Measurements from ENCODE around the gene SEL1L.
"Not testable (repeated sequence)": the region's sequence is repeated elsewhere in the genome, so short reads cannot be mapped to it uniquely, and the experiment has no call there.

SEL1L gene

DNA sequence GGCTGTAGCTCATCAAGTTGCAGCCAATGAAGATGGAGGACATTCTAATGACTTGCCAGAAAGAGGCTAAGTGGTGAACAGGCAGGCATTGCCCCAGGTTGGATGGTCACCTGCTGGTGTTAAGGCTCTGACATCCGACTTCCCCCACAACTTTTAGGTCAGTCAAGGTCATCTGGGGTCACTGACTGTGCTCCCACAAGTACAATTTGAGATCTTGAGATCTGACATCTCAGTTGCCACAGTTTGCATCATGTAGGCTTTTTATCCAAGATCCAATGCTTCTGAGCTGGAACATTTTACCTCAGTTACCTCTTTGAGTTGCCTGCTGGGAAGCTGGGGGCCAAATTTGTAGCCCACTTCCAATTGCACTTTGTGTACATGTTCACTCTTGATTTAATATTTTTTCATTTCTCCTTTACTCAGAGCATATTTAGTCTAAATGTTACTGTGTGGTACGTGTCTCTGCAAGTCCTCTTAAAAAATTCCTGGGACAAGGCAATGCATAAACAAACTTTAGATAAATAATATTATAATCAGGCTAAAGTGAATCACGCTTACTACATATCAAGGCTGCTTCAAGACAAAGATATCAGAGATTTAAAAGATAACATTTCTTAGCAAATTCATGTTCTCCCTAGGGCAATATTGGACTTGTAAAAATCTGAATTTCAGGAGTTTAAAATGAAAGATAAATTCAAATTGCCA is 61.4 kb downstream of the SEL1L start:
- DNase-seq: no peak

- no peak for DNase-seq
Observed at GRCh38 chr14:81471062-81471461, 62.6 kb downstream of the SEL1L start.

- not testable (repeated sequence) for DNase-seq
Observed at GRCh38 chr14:81470557-81470826, 63.2 kb downstream of the SEL1L start.

DNA sequence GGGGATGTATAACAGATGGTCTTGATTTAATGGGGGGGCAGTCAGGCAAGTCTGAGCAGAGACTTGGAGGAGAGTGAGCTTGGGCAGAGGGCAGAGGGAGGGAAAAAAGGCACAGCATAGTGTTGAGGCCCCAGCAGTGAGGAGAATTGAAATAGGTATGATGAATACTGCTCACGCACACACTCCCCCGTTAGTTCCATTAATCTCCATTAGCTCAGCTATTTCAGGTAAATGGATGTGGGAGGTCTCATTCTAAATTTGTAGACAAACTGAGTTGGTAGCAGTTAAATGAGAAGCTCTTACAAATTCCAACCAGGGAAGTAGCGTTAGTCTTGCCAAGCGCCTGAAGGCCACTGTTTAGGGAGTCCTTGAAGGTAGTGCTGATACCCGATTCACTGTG is 66.8 kb downstream of the SEL1L start:
- no peak for DNase-seq

DNA sequence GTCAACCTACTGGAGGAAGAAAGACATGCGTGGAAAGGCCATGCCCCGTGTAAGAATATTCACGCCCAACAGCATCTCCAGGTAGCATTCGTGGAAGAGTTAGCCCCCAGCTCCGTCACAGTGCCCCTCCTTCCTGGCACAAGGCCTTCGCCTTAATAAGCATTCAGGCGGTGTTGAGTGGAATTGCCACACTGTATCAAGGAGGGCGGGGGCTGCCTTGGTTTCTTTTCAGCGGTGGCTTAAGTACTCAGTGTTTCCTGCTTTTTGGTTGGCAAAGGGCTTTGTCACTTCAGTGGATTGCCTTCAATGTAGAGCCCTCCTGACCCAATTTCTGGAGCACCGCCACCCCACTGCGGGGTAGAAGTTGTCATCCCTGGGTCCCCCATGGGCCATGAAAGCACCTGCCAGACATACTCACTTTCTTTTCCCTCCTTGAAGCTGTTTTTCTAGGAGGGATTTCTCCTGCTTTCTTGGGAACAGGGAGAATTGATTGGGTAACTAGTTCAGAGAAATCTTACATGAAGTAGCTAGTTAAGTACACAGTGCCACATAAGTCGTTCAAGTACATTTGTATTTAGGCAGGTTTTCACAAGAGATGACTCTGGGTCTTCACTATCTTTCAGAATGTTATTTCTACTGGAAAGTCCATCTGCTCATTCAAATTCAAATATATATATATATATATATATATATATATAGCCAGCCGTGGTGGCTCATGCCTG is 68.0 kb downstream of the SEL1L start:
- DNase-seq: no peak

- DNase-seq: not testable (repeated sequence)
Observed at GRCh38 chr14:81465003-81465392, 68.7 kb downstream of the SEL1L start.

DNA sequence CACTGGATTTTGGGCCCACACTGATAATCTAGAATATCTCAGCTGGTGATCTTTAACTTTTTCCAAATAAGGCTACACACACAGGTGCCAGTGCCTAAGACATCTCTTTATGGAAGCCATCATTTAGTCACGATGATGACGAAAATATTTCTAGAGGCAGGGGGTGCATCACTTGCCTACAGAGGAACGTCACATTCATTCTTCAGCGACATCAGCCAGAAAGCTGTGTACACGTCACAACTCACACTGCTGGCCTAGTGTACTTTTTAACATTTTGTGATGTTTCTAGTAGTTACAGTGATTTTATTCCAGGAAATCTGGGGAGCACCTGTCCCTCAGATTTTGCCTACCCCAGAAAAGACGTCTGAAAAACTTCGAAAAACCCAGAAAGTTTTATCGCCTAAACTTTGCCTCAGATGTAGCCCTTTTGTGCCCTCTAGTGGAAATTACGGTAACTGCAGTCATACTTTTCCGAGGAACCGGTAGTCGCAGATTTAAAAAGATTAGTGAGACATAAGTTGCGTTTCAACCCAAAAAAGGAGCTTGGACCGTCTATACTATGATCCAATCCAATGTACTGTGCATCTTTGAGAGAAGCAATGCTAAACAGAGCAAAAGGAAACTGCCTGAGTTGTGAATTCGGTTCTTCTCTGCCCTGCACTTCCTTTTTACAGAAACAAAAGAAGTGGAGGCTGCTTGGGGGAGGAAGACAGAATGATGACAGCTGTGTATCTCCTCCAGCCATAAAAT is 69.2 kb downstream of the SEL1L start:
- peak; percentile 19 for DNase-seq

GRCh38 chr14:81462356-81462755 is 71.3 kb downstream of the SEL1L start:
- DNase-seq: not testable (repeated sequence)

GRCh38 chr14:81459912-81460311 is 73.7 kb downstream of the SEL1L start:
- DNase-seq: no peak

GRCh38 chr14:81458352-81458751 is 75.3 kb downstream of the SEL1L start:
- no peak for DNase-seq

DNA sequence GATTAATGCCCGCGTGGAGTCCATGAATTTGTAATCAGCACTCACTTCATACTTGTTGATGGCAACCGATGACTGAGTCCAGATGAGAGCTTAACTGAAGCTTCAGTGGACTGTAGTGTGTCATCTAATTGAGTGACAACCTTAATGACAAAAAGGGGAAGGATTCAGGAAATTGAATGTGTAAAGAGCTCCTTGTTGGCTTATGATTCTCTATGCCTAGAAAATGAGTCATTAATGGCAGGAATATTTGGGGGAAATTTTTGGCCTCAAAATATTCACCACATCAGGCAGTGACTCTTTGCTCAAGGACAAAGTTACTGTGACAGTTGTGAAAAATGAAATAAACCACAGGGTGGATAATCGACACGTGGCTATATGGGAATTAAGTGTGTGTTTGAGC is 78.3 kb downstream of the SEL1L start:
- no peak for DNase-seq

DNA sequence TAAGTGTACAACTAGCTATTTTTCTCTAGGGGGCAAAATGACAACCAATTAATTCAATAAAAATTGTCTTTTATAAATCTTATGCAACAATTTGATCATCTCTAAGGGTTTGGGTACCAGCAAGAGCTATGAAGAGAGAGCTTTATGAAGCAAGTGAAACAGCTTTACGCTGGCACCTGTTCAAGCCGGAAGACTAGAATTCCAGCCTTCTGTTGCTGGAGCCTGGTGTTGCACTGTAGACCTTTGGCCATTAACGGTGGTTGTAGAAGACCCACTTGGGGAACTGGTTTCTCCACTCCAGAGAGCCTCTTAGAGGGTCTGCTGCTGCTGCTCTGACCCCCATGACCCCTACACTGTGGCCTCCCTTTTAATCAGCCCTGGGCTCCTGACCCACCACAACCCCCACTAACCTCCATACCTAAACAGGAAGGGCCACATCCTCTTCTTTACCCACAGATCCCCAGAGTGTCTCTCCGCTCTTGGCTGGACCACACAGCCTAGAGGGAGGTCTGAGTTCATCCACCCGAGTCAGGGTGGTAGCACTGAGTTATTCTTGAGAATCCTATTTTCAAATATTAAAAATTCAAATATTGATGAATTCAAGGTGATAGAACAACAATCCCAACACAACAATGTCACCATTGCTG is 79.0 kb downstream of the SEL1L start:
- DNase-seq: no peak

- DNase-seq: peak; percentile 31
Observed at GRCh38 chr14:81453166-81453766, 80.4 kb downstream of the SEL1L start.

DNA sequence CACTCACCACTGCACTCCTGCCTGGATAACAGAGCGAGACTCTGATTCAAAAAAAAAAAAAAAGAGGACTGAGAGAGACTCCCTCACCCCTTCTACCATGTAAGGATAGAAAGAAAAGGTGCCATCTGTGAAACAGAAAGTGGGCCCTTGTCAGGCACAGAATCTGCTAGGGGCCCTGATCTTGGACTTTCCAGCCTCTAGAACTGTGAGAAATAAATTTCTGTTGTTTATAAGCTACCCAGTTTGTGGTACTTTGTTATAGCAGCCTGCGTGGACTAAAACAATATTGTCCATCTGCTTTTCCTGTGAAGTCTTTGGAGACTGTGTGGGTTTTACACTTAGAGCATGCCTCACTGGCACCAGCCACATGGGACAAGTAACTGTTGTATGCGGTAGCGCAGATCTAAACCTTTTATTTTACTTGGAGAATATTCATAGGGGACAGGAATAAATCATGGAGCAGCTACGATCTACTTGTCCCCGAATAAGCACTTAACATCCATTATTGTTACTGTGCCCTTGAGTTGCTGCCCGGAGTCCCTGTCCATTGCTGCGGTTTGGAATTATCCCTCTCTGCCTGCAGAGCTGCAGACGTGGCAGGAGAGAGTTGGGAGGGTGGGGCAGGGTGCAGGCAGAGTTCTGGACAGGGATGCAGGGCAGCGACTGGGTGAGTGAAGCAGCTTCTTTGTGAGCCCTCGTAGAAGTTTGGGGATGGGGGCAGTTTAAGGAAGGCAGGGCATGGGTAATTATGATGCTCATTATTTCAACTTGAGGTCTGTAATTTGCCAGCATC is 81.1 kb downstream of the SEL1L start:
- no peak for DNase-seq

DNA sequence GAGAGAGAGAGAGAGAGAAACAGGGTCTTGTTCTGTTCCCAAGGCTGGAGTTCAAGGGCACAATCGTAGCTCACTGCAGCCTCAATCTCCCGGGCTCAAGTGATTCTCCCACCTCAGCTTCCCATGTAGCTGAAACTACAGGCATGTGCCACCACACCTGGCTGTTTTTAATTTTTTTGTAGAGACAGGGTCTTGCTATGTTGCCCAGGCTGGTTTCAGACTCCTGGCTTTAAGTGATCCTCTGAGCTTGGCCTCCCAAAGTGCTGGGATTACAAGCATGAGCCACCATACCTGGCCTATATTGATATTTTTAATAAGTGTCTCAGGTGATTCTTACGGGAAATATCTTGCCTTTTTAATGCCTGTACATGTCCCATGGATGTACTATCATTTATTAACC is 82.7 kb downstream of the SEL1L start:
- DNase-seq: no peak

DNA sequence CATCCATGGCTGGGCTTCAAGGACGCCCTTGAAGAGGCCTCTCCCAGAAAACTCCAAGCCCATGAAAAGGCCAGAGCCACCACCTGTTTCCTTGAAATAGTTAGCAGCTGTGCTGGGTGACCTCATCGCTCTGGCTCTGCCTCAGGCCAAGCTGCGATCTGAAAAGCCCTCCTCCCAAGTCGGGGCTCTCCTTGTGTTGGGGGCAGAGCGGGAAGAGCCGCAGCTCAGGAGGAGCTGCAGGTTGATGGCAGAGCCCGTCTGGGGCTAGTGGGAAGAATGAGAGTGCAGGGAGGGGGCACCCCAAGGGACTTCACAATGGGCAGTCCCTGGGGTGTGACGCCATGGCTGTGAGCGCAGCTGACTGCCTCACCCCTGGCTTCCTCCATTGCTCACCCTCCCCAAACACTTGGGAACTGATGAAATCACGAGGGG is 83.5 kb downstream of the SEL1L start:
- peak; percentile 54 for DNase-seq

DNA sequence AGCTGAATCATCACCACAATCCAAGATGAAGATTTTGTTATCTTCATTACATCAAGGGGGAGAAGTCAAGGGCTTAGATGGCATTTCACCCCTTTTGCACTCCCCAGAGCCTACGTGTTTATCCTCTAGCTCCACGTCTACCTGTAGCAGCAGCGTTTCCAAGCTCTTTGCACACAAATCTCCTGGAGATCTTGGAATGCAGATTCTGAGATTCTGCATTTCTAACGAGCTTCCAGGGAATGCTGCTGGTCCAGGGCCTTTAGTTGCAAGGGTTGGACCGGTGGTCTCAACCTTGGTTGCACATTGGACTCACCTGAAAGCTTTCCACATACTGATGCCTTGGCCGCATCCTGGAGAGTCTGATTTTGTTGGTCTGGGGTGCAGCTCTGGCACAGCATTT is 84.1 kb downstream of the SEL1L start:
- no peak for DNase-seq

DNA sequence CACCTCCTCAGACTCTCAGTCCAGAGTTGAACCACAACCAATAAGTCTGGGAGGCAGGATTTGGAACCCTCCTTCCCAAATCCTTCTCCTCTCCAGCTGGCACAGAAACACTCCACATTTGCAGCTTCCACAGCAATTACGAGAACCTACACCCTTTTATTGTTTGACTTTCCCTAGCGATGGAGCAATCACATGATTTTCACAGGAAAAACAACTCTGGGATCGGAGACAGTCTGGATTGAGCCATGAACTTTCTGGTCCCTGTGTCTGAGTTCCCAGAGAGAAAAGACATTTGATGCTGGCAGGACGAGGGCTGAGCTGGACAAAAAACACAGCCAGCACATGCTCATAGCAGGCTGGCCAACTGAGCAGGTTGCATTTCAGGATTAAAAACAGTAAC is 84.5 kb downstream of the SEL1L start:
- no peak for DNase-seq

DNA sequence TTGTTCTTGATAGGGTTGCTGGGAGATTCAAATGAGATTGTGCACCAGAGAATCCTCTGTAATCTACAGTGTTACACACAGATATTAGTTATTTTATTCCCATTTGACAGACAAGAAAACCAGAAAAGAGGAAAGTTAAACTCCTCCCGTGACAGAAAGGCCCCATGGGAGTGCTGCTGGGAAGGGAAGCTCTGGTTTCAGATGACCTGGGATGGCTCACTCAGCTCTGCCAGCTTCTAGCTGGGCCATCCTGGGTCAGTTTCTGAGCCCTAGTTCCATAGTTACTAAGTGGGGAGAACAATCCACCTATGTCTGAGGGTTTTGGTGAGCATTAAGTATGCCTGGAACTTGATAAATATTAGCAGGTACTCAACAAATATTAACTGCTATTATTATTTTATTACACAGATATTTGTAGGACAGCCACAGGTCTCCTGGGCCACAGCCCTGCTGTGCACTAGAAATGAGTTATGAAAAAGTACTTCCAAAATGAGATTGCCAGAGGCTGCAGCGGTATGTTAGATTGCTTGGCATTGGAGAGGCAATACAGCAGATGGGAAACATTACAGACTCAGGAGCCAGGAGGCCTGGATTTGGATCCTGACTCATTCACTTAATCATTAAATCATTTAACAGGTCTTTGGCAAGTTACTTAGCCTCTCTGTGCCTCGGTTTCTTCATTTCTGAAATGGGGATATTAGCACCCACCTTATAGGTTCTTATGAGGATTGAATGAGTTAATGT is 86.5 kb downstream of the SEL1L start:
- DNase-seq: no peak

DNA sequence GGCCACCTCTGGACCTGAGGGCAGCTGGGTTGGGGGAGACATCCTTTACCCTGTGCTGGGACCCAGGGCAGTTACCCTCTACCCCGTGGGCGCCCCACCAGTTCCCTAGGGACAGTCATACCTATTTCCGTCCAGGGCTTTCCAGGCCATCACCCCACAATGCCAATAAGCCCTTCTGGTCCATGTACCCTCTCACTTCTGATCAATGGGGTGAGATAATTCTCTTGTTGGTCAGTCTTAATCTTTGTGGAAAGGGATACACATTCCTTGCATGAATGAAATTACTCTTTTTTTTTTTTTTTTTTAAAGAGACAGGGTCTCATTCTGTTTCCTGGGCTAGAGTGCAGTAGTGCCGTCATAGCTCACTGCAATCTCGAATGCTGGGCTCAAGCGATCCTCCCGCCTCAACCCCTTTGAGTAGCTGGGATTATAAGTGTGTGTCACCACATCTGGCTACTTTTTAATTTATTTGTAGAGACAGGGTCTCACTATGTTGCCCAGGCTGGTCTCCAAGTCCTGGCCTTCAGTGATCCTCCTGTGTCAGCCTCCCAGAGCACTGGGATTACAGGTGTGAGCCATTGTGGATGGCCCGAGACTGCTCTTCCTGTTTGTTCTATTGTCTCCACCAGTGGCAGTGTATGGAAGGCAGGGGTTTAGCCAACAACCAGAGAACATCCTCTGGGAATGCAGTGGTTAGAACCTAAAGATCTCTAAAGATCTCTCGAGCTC is 87.2 kb downstream of the SEL1L start:
- no peak for DNase-seq

DNA sequence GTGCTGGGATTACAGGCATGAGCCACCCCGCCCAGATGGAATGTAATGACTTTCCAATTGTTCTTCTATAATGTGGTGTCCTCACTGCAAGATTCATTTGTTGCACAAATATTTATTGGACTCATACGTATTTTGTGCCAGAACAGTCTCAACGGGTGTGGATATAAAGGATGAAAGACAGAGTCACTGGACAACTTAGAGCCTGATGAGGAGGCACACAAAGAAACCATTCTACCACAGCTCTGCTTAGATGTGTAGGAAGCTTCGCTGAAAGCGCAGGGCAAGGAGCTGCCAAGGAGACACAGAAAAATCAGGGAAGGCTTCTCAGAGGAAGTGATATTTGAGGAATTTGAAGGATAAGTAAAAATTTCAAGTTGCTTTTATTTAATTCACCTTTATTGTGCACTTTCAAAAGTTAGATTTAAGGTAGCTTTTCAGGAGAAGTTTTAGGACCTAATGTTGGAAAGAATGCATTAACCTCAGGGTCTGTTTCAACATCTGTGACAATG is 92.0 kb downstream of the SEL1L start:
- DNase-seq: no peak
